Right ventricle myocardium inferior (tissue), 1 donor: ENCODE measurements around the gene PREB. TPM values are rescaled to one million over a fixed set of nuclear protein-coding genes. Genes with fewer than 3 reads are reported as not detected.
A peak's percentile ranks its signal among the peaks of the same experiment; 100 is the strongest.

ENCODE experiments used
- ATAC-seq: fragments of 200-7000 bp; cut with Tn5 transposase; one replicate; pipeline ENCODE4 v1.9.1; 2020; ENCODE audit warnings: mild to moderate bottlenecking, moderate library complexity
- DNase-seq: peaks from one replicate; pipeline ENCODE4 v3.0.0; 2021; ENCODE audit errors: missing footprints
- intact Hi-C: fragments of 100-400 bp; cut with DNase I; formaldehyde crosslinking; loops from one replicate; pipeline ENCODE4 v1.11.0; 2022
- total RNA-seq: library from RNA; stranded (reverse); fragmentation: NEBNext Ultra II Directional; extraction: Animal tissue kit (Norgen Biotek cat#: 25700); gene quantifications from one replicate; pipeline ENCODE4 v1.2.1, GENCODE V29; 2021
- donor health status: DM: no; HTN: yes; CAD: no; lungs with severe emphysema.

PREB gene
- total RNA-seq, 1 donor from 2014 or later, result 54.5 TPM

GRCh38 chr2:27155069-27155520 is 20.7 kb upstream of the PREB start:
- ATAC-seq, result no peak
- intact Hi-C loops, result no loop called here
- DNase-seq, result no peak

DNA sequence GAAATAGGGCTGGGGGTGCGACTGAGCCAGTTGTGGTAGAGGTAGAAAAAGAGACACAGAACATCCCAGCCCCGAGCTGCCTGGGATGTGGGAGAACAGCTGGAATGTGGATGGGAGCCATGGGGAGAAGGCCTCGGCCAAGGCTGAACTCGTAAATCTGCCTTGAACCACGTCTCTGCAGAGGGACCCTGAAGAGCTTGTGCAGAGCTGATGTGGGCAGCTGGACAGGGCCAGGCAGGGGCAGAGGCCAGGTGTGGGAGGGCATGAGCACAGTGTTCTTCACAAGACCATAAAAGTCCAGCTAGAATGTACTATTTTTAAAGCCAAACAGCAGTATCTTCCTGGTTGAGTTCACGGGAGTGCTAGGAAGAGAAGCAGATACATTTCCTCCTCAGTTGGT is 20.1 kb upstream of the PREB start:
- DNase-seq (no peak), ATAC-seq (no peak)
- intact Hi-C loops, result no loop called here

GRCh38 chr2:27152796-27153464 is 18.5 kb upstream of the PREB start:
- intact Hi-C loops, result no loop called here
- ATAC-seq (no peak), DNase-seq (no peak)

DNA sequence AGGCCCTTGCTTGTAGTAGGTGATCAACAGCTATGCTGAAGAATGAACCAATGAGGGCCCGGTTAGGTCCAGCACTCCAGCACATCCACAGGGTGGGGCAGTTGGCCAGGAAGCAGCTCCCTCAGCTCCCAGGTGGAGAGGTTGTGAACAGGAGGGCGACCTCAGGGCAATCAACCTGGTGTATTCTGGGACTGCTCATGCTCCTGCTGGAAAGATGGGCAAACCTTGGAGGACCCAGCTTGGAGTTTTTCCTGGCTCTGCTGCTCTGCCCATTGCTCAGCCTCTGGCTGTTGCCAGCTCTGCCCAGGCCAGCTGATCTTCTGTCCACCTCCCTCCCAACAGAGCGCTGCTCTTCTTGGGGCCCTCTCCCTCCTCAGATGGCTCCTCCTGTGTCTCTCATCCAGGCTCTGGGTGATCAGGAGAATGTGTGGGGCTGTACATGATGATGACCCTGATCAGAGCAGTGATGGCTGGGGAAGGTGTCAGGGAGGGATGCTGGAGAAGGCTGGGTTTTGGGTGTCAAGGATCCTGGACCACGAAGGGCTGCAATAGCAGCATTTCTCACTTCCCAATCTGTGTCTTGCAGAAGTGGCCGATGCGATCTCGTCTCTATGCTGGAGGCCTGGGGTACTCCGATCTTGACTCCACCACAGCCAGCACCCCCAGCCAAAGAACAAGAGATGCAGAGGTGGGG is 17.8 kb upstream of the PREB start:
- intact Hi-C loops, result no loop called here
- ATAC-seq (no peak), DNase-seq (no peak)

- intact Hi-C loops, result no loop called here
- ATAC-seq (no peak), DNase-seq (no peak)
These were observed 16.3 kb upstream of the PREB start for GRCh38 chr2:27150639-27151230.

- no peak for DNase-seq
- no peak for ATAC-seq
- intact Hi-C loops, result no loop called here
These were observed 15.4 kb upstream of the PREB start for GRCh38 chr2:27149570-27150405.

- peak; percentile 73 for DNase-seq
- intact Hi-C loops, result no loop called here
- ATAC-seq, result no peak
These were observed 14.5 kb upstream of the PREB start, which contains the start of gene TCF23 for GRCh38 chr2:27148801-27149439. Gene TCF23, plus strand, starts transcription at chr2:27149004. Its CDS starts 130 bp downstream, at chr2:27149134.

DNA sequence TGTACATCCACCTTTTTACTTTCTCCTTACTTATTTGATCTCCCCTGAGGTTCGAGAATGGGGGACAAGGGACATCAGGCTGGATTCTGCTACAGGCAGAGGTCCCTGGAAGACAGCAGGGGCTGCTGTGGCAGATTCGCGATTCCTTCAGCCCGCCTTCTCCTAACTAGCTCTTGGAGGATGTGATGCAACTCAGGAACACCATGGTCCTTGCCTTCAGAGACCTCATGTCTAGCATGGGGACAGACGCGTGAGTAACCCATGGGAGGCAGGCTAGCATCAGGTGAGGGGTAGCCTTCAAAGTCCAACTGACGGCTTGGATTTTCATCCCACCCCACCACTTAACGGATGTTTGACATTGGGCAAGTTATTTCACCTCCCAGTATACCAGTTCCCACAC is 13.5 kb upstream of the PREB start:
- no peak for ATAC-seq
- no peak for DNase-seq
- intact Hi-C loops, result no loop called here

DNA sequence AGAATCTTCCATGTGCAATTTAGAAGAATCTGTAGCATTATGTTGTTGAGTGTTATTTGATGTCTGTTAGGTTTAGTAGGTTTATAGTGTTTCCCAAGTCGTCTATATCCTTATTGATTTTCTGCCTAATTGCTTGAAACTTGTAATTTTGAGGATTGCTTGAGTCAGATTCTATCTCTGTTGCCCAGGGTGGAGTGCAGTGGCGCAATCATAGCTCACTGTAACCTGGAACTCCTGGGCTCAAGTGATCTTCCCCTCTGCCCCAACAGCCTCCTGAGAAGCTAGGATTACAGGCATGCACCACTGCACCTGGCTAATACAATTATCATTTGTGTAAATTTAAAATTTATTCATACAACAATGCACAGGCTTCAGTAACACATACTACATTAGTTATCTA is 11.2 kb upstream of the PREB start:
- no peak for DNase-seq
- ATAC-seq, result no peak
- intact Hi-C loops, result no loop called here

GRCh38 chr2:27143285-27143684 is 8.8 kb upstream of the PREB start:
- ATAC-seq (no peak), DNase-seq (no peak)
- intact Hi-C loops, result no loop called here

- ATAC-seq, result no peak
- DNase-seq, result no peak
- intact Hi-C loops, result no loop called here
These were observed 4.9 kb upstream of the PREB start, which contains the start of gene PRR30 for GRCh38 chr2:27139310-27139709. Gene PRR30, minus strand, starts transcription at chr2:27139410. Its CDS starts 1,081 bp downstream, at chr2:27138329.

- no peak for ATAC-seq
- no peak for DNase-seq
These were observed 3.7 kb upstream of the PREB start for GRCh38 chr2:27138111-27138510.

DNA sequence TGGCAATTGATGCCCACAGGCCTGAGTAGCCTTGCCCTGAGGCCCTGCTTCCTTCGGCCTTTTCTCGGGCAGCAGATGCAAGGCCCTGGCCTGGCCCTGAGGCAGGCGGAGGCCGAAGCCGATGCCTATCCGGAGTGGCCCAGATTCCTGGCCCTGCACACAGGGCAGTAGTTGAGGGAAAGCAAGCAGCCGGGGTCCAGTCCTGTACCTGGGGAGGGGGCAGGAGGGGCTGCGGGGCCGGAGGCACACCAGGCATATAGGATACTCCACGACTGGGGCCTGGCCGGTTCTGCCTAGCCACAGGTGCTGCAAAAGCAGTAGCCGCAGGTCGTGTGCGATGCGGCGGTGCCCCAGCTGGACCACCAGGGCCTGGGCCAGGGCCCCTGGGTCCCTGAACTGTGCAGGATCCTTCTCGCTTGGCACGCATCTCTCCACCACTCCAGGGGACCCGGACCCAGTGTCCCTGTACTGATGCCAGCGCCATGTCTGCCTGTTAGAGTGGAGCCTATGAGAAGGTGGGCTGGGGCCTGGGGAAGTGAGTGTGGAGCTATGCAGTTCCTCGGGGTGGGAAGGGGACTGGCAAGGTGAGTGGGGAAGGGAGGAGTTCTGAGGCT is 3.0 kb upstream of the PREB start:
- ATAC-seq (no peak), DNase-seq (no peak)
- intact Hi-C loops, result no loop called here

More at GRCh38 chr2:27138111-27138510, 3.7 kb upstream of the PREB start:
- intact Hi-C loops, result no loop called here

DNA sequence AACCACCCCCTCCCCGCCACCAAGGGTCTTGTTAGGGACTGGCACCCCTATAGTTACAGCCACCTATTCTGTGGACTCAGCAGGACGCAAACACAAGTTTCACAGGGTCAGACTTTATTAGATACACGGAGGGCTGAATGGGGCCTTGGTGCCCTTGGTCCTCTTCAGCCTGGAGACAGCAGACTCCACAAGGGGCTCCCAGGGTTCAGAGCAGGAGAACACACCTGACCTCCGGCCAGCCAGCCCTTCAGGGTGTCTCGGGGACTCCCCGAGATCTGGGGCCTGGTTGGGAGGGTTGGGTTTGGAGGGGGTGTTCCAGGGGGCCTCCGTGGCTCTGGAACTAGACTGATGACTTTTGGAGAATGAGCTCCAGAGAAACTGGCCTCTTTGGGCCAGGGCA is 2.3 kb upstream of the PREB start:
- intact Hi-C loops, result no loop called here
- ATAC-seq (no peak), DNase-seq (no peak)

- intact Hi-C loops, result no loop called here
- no peak for DNase-seq
- ATAC-seq, result no peak
These were observed 1.1 kb upstream of the PREB start for GRCh38 chr2:27135478-27135955.

DNA sequence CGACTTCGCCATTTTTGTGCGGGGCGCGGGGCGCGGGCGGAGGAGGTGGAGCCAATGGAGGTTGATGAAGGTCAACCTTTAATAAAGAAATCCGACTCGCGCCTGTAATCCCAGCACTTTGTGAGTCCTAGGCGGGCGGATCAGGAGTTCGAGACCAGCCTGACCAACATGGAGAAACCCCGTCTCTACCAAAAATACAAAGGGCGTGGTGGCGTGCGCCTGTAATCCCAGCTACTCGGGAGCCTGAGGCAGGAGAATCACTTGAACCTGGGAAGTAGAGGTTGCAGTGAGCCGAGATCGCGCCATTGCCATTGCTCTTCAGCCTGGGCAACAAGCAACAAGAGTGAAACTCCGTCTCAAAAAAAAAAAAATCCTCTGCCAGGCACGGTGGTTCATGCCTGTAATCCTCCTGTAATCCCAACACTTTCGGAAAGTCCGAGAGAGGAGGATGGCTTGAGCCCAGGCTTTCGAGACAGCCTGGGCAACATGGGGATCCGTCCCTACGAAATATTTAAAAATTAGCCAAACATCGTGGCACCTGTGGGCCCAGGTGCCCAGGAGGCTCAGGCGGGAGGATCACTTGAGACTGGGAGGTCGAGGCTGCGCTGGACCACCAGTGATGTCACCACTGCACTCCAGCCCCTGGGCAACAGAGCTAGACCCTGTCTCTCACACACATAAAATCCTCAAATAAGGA is 493 bp upstream of the PREB start:
- no peak for ATAC-seq
- intact Hi-C loops, result no loop called here
- no peak for DNase-seq

GRCh38 chr2:27133195-27133875 is 1.1 kb downstream of the PREB start:
- ATAC-seq (no peak), DNase-seq (peak; percentile 70)
- intact Hi-C loops, result no loop called here
